Dedifferentiated amniotic fluid mesenchymal stem cell (primary cell): Measurements from ENCODE around the gene KSR1.
A peak's percentile ranks its signal among the peaks of the same experiment; 100 is the strongest.
"Not testable (repeated sequence)": the region's sequence is repeated elsewhere in the genome, so short reads cannot be mapped to it uniquely, and the experiment has no call there.

Experiments
- DNase-seq: peaks from one replicate; pipeline ENCODE4 v3.0.0-alpha.2; 2016; ENCODE audit errors: extremely low spot score

KSR1 gene

DNA sequence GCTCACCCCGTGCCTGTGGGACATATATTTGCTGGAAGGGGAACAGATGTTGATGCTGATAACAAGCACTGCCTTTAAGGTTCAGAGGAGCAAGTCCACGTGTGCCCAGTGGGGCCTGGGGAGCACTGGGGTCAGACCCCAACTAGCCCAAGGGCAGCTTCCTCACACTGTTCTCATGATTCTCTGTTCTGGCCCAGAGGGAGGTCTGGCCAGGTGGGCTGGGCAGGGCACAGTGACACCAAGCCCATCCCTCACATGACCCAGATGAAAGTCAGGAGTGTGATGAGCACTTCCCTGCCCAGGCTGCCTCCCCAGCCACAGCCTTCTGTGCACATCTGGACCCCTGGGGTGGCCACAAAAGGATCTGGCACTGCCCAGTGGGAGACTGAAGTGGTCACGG lies 29.8 kb upstream of the KSR1 start:
- DNase-seq, result not testable (repeated sequence)

GRCh38 chr17:27427166-27427862 lies 28.9 kb upstream of the KSR1 start:
- not testable (repeated sequence) for DNase-seq

DNA sequence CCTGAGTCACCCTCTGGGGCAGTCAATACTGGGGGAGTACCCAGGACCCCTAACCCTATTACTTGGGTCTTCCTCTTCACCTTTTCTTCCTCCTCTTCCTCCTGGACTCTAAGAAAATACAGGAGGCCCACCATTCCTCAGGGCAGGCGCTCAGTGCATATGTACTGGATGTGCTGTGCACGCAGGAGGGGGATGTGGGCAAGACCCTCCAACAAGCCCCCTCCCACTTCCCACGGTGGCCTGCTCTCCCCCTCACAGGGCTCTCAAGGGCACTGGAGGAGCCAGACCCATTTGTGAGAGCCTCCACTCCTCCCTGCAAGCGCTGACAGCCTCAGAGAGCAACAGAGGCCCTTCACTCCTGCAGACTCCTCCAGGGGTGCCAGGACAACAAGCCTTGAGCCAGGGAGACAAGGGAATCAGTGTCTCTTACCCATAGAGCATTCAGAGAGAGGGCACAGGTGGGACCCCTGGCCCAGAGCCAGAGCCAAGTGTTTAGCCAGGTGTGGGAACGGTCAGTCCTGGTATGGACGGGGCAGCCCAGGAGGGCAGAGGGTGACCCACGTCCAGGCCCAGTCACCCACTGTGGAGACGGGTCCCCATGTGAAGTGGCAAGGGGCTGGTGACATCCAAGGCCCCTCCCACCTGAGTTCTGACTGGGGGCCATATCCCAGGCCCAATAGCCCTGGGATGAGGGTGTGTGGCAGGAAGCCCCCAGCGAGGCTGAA lies 27.3 kb upstream of the KSR1 start:
- no peak for DNase-seq

GRCh38 chr17:27429666-27430382 lies 26.4 kb upstream of the KSR1 start:
- DNase-seq, result no peak

DNA sequence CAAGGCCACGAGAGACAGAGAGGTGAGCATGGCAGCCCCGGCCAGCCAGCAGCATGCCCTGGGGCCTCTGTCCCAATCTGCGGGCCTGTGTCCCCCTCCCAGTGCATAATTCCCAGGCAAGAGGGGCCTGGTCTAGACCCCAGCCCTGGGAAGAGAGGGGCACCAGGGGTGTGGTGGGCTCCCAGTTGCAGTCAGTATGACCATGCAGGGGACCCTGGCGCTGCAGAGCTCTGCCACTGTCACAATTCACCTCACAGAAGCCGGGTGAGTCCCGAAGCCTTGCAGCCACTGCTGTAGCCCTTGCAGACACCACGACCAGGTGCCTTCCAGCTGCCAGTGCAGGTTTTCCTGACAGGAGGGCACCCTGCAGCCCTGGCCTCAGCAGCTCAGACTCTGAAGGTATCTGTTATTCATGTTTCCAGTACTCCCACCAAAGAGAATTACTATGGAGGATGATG lies 25.8 kb upstream of the KSR1 start:
- DNase-seq, result no peak

- peak; percentile 30 for DNase-seq
These were observed 25.3 kb upstream of the KSR1 start for GRCh38 chr17:27430882-27431491.

DNA sequence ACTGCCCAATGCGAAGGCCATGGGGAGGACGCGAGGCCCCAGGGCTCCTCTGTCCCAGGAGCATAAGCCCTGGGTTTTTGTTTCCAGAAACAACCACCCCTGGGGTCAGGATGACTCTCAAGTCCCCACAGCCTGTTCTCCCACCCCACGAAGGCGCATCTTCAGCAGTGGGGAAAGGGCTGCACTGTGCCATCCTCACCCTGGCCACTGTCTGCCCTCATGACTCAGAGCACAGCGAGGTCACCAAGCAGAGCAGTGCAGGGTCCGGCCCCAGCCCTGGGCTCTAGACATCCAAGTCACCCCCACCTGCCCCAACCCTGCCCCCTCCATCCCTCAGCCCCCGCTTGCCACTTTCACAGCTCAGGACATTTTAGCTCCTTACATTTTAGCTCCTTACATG lies 22.7 kb upstream of the KSR1 start:
- no peak for DNase-seq

DNA sequence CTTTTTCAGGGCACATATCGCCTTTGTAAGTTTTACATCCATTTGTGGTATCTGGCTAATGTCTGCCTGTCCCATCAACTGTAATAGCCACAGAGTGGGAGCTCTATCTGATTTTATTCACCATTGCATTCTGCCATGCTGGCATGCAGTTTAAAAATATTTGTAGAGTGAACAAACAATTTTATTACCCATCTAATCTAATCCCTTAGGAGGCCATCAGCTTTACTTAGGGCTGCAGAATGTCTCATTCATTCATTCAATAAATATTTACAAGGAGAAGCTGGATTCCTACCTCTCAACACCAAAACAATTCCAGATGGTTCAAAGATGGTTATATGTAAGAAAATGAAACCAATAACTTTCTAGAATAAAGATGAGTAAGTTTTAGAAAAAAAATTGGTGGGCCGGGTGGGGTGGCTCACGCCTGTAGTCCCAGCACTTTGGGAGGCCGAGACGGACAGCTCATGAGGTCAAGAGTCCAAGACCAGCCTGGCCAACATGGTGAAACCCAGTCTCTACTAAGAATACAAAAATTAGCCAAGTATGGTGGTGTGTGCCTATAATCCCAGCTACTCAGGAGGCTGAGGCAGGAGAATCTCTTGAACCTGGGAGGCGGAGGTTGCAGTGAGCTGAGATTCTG lies 20.7 kb upstream of the KSR1 start:
- DNase-seq, result not testable (repeated sequence)

DNA sequence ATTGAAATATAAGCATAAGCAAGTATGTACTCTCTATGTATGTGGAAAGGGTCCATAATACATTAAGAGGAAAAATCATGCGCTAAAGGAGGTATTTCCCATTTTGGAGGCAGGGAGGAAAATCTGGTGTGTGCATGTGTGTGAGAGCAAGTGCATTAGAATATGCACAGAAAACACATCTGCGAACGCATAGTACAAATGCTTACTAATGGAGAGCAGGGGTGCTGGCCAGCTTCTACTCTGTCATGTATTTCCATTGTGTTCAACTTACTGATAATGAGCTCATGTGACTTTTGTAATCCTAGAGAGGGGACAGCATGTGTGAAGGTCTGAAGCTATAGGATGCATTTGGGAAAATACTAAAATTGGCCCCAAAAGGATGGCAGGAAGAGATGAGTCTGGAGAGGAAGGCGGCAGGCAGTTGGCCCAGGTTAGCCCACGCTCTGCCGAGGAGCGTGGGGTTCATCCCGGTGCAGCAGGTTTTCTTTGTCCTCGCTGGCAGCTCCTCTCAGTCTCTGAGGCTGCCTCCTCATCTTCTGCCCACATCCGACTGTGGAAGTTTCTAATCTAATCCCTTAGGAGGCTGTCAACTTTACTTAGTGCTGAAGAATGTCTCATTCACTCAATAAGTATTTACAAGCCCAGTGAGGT lies 17.8 kb upstream of the KSR1 start:
- no peak for DNase-seq

GRCh38 chr17:27439342-27439741 lies 16.9 kb upstream of the KSR1 start:
- DNase-seq, result no peak

DNA sequence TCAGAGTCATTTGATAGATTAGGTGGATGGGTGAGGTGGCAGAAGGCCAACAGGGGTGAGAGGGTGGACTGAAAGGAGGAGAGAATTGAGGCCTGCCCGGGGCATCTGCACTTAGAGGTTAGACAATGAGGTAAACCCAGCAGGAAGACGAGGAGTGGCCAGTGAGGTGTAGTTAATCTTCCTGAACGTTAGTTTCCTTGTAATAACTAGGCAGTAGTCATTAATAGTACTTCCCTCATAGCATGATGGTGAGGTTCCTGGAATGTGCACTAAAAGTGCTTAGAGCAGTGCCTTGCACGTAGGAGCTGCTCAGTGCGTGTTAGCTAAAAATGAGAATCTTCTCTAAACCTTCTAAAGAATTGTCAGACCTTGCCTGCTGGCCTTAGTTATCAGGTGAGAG lies 13.5 kb upstream of the KSR1 start:
- no peak for DNase-seq

DNA sequence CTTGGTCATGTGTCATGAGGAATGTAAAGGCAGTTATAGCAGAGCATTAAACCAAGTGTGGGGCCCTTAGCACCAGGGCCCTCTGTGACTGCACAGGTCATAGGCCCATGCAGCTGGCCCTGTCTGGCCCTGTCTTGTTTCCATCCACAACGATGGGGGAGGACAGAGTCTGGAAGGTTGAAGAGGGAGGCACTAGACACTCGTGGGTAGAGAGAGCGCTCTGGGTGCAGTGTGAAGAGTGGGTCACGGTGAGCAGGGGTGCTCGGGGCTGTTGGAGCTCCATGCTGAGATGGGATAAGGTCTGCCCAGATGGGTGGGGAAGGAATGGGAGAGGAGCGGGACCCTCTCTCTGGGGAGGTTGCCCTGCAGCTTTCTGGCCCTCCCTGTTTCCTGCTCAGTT lies 12.8 kb upstream of the KSR1 start:
- DNase-seq, result no peak

- DNase-seq, result no peak
These were observed 10.3 kb upstream of the KSR1 start for GRCh38 chr17:27445971-27446370.

- DNase-seq, result peak; percentile 88
These were observed 9.5 kb upstream of the KSR1 start for GRCh38 chr17:27446569-27447301.

GRCh38 chr17:27448534-27448933 lies 7.7 kb upstream of the KSR1 start:
- not testable (repeated sequence) for DNase-seq

GRCh38 chr17:27449541-27449940 lies 6.7 kb upstream of the KSR1 start:
- no peak for DNase-seq

DNA sequence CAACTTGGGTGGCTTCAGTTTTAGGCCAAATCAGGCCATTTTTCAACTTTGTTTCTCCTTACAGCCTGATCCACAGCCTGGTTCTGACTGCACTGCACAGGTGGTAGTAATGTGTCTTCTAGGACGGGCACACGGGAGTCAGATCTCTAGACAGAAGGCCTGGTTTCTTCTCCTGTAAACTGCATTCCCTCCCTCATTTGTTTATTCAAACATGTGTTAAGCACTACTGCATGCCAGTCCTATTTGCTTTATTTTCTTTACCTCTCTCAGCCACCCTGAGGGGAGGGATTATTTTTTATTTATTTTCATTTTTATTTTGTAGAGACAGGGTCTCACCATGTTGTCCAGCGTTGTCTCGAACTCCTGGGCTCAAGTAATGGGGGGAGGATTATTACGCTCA lies 6.3 kb upstream of the KSR1 start:
- no peak for DNase-seq

DNA sequence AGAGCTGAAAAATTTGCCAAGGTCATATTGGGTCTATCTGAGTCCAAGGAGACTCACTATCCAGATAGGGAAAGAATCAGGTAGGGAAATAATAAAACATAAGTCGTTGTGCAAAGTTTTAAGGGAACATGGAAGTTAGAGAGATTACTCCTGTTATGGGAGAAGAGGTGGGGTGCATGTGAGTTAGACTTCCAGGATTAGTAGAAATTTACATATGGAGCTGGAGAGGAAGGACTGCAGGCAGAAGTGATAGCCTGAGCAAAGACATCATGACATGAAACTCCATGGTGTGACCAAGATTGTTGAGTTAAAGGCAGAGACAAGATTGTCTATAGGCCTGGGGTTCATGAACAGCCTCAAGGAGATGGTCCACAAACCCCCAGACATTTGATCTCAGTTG lies 5.8 kb upstream of the KSR1 start:
- no peak for DNase-seq

DNA sequence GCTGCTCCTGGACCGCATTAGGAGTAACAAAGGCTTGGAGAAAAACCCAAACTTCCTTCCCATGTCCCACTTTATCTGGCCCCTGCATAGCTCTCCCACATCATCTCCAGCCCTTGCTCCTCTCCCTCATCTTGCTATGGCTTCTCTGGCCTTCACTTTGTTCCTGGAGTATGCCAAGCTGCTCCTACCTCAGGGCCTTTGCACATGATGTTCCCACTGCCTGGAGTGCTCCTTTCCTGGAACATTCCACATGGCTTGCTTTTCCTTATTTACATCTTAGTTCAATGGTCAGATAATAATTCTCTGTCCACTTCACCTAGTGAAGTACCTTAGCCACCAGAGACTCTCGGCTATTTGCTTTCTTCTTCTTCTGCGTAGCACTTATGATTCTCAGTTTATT lies 4.3 kb upstream of the KSR1 start:
- no peak for DNase-seq

DNA sequence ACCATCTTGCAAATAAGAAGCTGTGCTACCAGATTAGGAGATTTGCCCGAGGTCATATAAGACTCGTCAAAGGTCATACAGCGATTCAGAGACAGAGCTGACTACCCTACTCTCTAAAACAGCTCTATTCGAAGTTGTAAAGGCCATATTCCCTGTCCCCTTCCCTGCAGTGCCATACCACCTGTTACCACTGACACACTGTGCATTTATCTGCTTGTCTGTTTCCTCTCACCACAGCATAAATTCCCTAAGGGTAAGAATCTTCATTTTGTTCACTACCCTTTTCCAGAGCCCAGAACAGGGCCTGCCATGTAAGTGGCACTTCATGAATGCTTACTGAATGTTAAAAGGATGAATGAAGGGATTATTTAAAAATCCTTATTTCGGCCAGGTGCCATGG lies 3.4 kb upstream of the KSR1 start:
- DNase-seq, result no peak

DNA sequence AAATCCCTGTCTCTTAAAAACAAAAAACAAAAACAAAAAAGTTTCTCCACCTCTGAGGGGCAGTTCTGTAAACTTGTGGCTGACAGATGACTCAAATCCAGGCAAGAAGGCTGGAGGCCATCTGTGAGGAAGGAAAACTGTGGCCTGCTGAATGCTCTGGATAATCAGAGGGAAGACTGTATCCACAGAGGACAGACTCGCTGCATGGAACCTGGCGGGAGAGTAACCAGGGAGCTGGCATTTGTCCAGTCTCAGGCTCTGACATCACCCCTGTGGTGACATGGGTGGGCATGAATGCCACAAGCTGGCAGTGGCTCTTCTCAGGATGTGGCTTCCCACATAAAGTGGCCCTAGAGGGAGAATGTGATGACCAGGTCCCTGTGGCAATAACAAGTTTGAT lies 2.8 kb upstream of the KSR1 start:
- DNase-seq, result no peak
